Upper lobe of left lung (tissue), 4 donors: ENCODE results near the gene TRIM60.

Experiments used
- EP300 ChIP-seq, 4 donors: sonication (generic); formaldehyde crosslinking; IDR thresholded peaks; one replicate each; pipeline ENCODE4 v1.5.1; 2017; ENCODE audit warnings: antibody characterized with exemption in 4 of 4, control low read depth in 2 of 4
- POLR2AphosphoS5 ChIP-seq, 2 donors: sonication (generic); formaldehyde crosslinking; IDR thresholded peaks; one replicate each; pipeline ENCODE4 v1.5.1; 2017; ENCODE audit warnings: antibody characterized with exemption in 2 of 2
- TF ChIP-seq, protein P1 (sequence below), 6 experiments: fragments of 450-650 bp in 4 of 6; fragments of 200-600 bp in 2 of 6; sonication (generic) in 2 of 6; IDR thresholded peaks; one replicate each; pipeline ENCODE4 v1.5.1; 2016 to 2019; ENCODE audit warnings: antibody characterized with exemption in 6 of 6

DNA sequence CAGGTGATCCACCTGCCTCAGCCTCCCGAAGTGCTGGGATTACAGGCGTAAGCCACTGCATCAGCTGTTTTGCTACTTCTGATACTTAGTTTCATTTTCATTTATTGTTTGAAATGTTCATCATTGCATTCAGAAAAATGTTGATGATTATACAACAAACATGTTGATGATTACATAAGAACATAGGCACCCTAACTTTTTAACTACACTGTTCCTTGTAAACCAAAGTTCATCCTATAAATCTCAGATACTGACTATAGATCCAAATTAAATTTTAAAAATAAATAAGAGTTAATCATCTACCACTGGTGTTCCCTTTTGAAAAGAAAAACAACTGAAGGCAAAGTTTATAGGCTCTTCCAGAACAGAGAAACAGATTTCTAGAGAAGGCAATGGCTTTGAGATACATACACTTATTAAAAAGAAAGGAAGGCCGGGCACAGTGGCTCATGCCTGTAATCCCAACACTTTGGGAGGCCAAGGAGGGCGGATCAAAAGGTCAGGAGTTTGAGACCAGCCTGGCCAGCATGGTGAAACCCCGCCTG, 45.3 kb downstream of the TRIM60 start:
- TF ChIP-seq EP300 (IDR thresholded peaks at IDR 0.05) (no peak), POLR2AphosphoS5 (IDR thresholded peaks at IDR 0.05) (no peak)
- TF ChIP-seq, protein P1, sequence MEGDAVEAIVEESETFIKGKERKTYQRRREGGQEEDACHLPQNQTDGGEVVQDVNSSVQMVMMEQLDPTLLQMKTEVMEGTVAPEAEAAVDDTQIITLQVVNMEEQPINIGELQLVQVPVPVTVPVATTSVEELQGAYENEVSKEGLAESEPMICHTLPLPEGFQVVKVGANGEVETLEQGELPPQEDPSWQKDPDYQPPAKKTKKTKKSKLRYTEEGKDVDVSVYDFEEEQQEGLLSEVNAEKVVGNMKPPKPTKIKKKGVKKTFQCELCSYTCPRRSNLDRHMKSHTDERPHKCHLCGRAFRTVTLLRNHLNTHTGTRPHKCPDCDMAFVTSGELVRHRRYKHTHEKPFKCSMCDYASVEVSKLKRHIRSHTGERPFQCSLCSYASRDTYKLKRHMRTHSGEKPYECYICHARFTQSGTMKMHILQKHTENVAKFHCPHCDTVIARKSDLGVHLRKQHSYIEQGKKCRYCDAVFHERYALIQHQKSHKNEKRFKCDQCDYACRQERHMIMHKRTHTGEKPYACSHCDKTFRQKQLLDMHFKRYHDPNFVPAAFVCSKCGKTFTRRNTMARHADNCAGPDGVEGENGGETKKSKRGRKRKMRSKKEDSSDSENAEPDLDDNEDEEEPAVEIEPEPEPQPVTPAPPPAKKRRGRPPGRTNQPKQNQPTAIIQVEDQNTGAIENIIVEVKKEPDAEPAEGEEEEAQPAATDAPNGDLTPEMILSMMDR (IDR thresholded peaks at IDR 0.05): no peak
